Measurements from ENCODE around the gene MACROD2.
A peak's percentile ranks its signal among the peaks of the same experiment; 100 is the strongest.

The MACROD2 gene

GRCh38 chr20:15945289-15945688 lies 1950.0 kb downstream of the MACROD2 start:
- DNase-seq (ENCODE audit: low read depth): peak; percentile 20
- no peak overlapping the region for H3K4me3 ChIP-seq (ENCODE audit: control insufficient read depth, low read depth, low read length)
- no peak for TF ChIP-seq CTCF (conservative IDR thresholded peaks at IDR 0.05; ENCODE audit: control insufficient read depth, insufficient read depth, low read depth, low read length)

GRCh38 chr20:15949391-15949790 lies 1954.1 kb downstream of the MACROD2 start:
- no peak overlapping the region for H3K4me3 ChIP-seq (ENCODE audit: control insufficient read depth, low read depth, low read length)
- DNase-seq (ENCODE audit: low read depth): no peak
- TF ChIP-seq CTCF (conservative IDR thresholded peaks at IDR 0.05; ENCODE audit: control insufficient read depth, insufficient read depth, low read depth, low read length): no peak

GRCh38 chr20:15951658-15952057 lies 1956.3 kb downstream of the MACROD2 start:
- no peak overlapping the region for H3K4me3 ChIP-seq (ENCODE audit: control insufficient read depth, low read depth, low read length)
- TF ChIP-seq CTCF (conservative IDR thresholded peaks at IDR 0.05; ENCODE audit: control insufficient read depth, insufficient read depth, low read depth, low read length): no peak
- peak; percentile 8 for DNase-seq (ENCODE audit: low read depth)

GRCh38 chr20:15958142-15958541 lies 1962.8 kb downstream of the MACROD2 start:
- DNase-seq (ENCODE audit: low read depth): no peak
- TF ChIP-seq CTCF (conservative IDR thresholded peaks at IDR 0.05; ENCODE audit: control insufficient read depth, insufficient read depth, low read depth, low read length): no peak
- no peak overlapping the region for H3K4me3 ChIP-seq (ENCODE audit: control insufficient read depth, low read depth, low read length)

GRCh38 chr20:15965165-15965564 lies 1969.8 kb downstream of the MACROD2 start:
- no peak for TF ChIP-seq CTCF (conservative IDR thresholded peaks at IDR 0.05; ENCODE audit: control insufficient read depth, insufficient read depth, low read depth, low read length)
- DNase-seq (ENCODE audit: low read depth): no peak
- no peak overlapping the region for H3K4me3 ChIP-seq (ENCODE audit: control insufficient read depth, low read depth, low read length)

GRCh38 chr20:15967334-15967733 lies 1972.0 kb downstream of the MACROD2 start:
- H3K4me3 ChIP-seq (ENCODE audit: control insufficient read depth, low read depth, low read length): no peak overlapping the region
- no peak for TF ChIP-seq CTCF (conservative IDR thresholded peaks at IDR 0.05; ENCODE audit: control insufficient read depth, insufficient read depth, low read depth, low read length)
- DNase-seq (ENCODE audit: low read depth): no peak
